H1 (cell line): ENCODE measurements around the gene LIN28B. TPM values are rescaled to one million over a fixed set of nuclear protein-coding genes. Genes with fewer than 3 reads are reported as not detected.

Experiments used
- CHD7 ChIP-seq: fragments of 300-600 bp; sonication (generic); IDR thresholded peaks from 2 replicates; pipeline ENCODE4 v1.7.1; 2012; ENCODE audit warnings: low read length, moderate library complexity, mild to moderate bottlenecking, inconsistent platforms; ENCODE audit not compliant: insufficient replicate concordance
- TAF7 ChIP-seq: optimal IDR thresholded peaks from 2 replicates; pipeline ENCODE3; 2011; ENCODE audit warnings: low read depth, mild to moderate bottlenecking, inconsistent platforms, low read length, moderate library complexity, borderline replicate concordance
- polyA plus RNA-seq, 7 experiments: library from polyadenylated mRNA; depleted of rRNA in 3 of 7; stranded (reverse) in 5 of 7; unstranded in 2 of 7; fragments of >200 nt in 5 of 7; fragments of 200-250 nt in 2 of 7; gene quantifications; 1 replicate in 5 of 7; 2 replicates in 1 of 7; 4 replicates in 1 of 7; pipeline versions ENCODE4 v1.2.1 to v1.2.3, GENCODE V29; 2011 to 2013; ENCODE audit warnings: missing spikeins in 2 of 7, mixed read lengths in 2 of 7
- total RNA-seq: library from RNA; stranded (reverse); fragmentation: NEBNext Ultra II Directional; extraction: Animal tissue kit (Norgen Biotek cat#: 25700); gene quantifications from 2 replicates; pipeline ENCODE4 v1.2.1, GENCODE V29; 2021

LIN28B gene
- total and polyA plus RNA-seq, 2 of the 8 experiments (the other 6 are each of a cell fraction or from before 2014, with no cell fraction given): 27.4 to 94.7 TPM

GRCh38 chr6:105024803-105025202 is 67.9 kb downstream of the LIN28B start (continued):
- TF ChIP-seq CHD7 (peak; percentile 94), TAF7 (no peak)
